GM12801 (cell line): ENCODE measurements around the gene DEFB132.

ENCODE experiments used
- CTCF ChIP-seq: IDR thresholded peaks from one replicate; pipeline ENCODE4 v1.5.1; 2011; ENCODE audit warnings: control low read depth; ENCODE audit not compliant: insufficient read length; ENCODE audit errors: extremely low read depth

Gene DEFB132

GRCh38 chr20:257419-257818, at the start of gene DEFB132:
TSS of gene DEFB132 (plus strand) at chr20:257724. CDS start at chr20:257779, 55 bp downstream.
- no peak for TF ChIP-seq CTCF

GRCh38 chr20:208942-209566, 48.5 kb upstream of the DEFB132 start:
- no peak for TF ChIP-seq CTCF

GRCh38 chr20:210809-211502, 46.6 kb upstream of the DEFB132 start:
- TF ChIP-seq CTCF = no peak

- TF ChIP-seq CTCF = no peak
These were observed 43.1 kb upstream of the DEFB132 start for GRCh38 chr20:214383-214782.

GRCh38 chr20:215796-216195, 41.7 kb upstream of the DEFB132 start:
- TF ChIP-seq CTCF = no peak

- TF ChIP-seq CTCF = no peak
These were observed 40.3 kb upstream of the DEFB132 start for GRCh38 chr20:217266-217665.

- TF ChIP-seq CTCF = no peak
These were observed 38.0 kb upstream of the DEFB132 start for GRCh38 chr20:219290-220115.
